ENCODE measurements around the gene NELFCD.

NELFCD gene

GRCh38 chr20:58950603-58951002 lies 30.5 kb upstream of the NELFCD start (continued):
- TF ChIP-seq INSM2 (tag by site-specific recombination; IDR thresholded peaks at IDR 0.05) (no peak), ZNF837 (tag by site-specific recombination; IDR thresholded peaks at IDR 0.05) (no peak), TRIM28 (IDR thresholded peaks at IDR 0.05; ENCODE audit: borderline replicate concordance, low read length) (no peak), ZNF449 (tag by site-specific recombination; IDR thresholded peaks at IDR 0.05) (no peak), ZNF560 (tag by site-specific recombination; IDR thresholded peaks at IDR 0.05; ENCODE audit: borderline replicate concordance) (no peak)

- TF ChIP-seq ZNF610 (tag by site-specific recombination; IDR thresholded peaks at IDR 0.05; ENCODE audit: borderline replicate concordance) (no peak), ZNF335 (tag by site-specific recombination; conservative IDR thresholded peaks at IDR 0.05) (no peak), ZBTB26 (tag by site-specific recombination; optimal IDR thresholded peaks at IDR 0.05) (no peak), ZNF10 (tag by site-specific recombination; IDR thresholded peaks at IDR 0.05) (no peak), ZBTB6 (tag by site-specific recombination; IDR thresholded peaks at IDR 0.05) (no peak), ZNF132 (tag by site-specific recombination; IDR thresholded peaks at IDR 0.05; ENCODE audit: borderline replicate concordance) (no peak), ZNF223 (tag by site-specific recombination; IDR thresholded peaks at IDR 0.05) (no peak), MZF1 (tag by site-specific recombination; IDR thresholded peaks at IDR 0.05; ENCODE audit: borderline replicate concordance) (no peak), ZNF248 (tag by site-specific recombination; IDR thresholded peaks at IDR 0.05) (no peak), TRIM28 (IDR thresholded peaks at IDR 0.05; ENCODE audit: borderline replicate concordance, low read length) (no peak), ZNF513 (tag by site-specific recombination; IDR thresholded peaks at IDR 0.05) (no peak), ZNF184 (tag by site-specific recombination; IDR thresholded peaks at IDR 0.05) (no peak), ZBTB17 (tag by site-specific recombination; IDR thresholded peaks at IDR 0.05) (no peak), ZNF76 (tag by site-specific recombination; IDR thresholded peaks at IDR 0.05; ENCODE audit: borderline replicate concordance, low read depth) (no peak)
- H3K27ac ChIP-seq (ENCODE audit: extremely low read depth, low read depth, low read length) = no peak overlapping the region
- ChIA-PET CTCF (no interaction called here), POLR2A (no interaction called here)
- no peaks in the 10 kb centered on the region for H3K4me1 ChIP-seq (ENCODE audit: control insufficient read depth, insufficient read depth, low read length)
- no peaks in the 10 kb centered on the region for H3K36me3 ChIP-seq (ENCODE audit: control insufficient read depth in 2 of 2, insufficient read depth in 1 of 2, low read length in 2 of 2)
- no peaks in the 10 kb centered on the region for H3K9me3 ChIP-seq (ENCODE audit: control insufficient read depth, insufficient read depth, low read depth, low read length)
- no peak overlapping the region for H3K4me3 ChIP-seq (ENCODE audit: low read depth, low read length)
Observed at GRCh38 chr20:58953050-58953449, 28.0 kb upstream of the NELFCD start.

All from HEK293 (cell line).